HAP-1 (cell line): ENCODE data around the gene CHKA.
A peak's percentile ranks its signal among the peaks of the same experiment; 100 is the strongest.

Experiments
- DNase-seq, 2 experiments: peaks; one replicate each; pipeline ENCODE4 v3.0.0-alpha.2; 2016 to 2020; ENCODE audit warnings: low spot score in 2 of 2
- H3K27me3 ChIP-seq: fragments of 250-450 bp; sonication (Bioruptor Pico); 2 replicates; pipeline ENCODE4 v1.5.1; 2020; ENCODE audit warnings: low read depth, mild to moderate bottlenecking, moderate library complexity
- H3K36me3 ChIP-seq: fragments of 250-450 bp; sonication (Bioruptor Pico); replicated peaks from 2 replicates; pipeline ENCODE4 v1.5.1; 2020; ENCODE audit warnings: mild to moderate bottlenecking
- H3K4me1 ChIP-seq: fragments of 250-450 bp; sonication (Bioruptor Pico); 2 replicates; pipeline ENCODE4 v1.5.1; 2020; ENCODE audit warnings: mild to moderate bottlenecking
- H3K4me3 ChIP-seq: fragments of 250-450 bp; sonication (Bioruptor Pico); 2 replicates; pipeline ENCODE4 v1.5.1; 2020; ENCODE audit warnings: mild to moderate bottlenecking, moderate library complexity
- H3K9me3 ChIP-seq: fragments of 250-450 bp; sonication (Bioruptor Pico); 2 replicates; pipeline ENCODE4 v1.5.1; 2020; ENCODE audit warnings: mild to moderate bottlenecking, moderate library complexity
- in situ Hi-C: fragments of 300-500 bp; cut with MboI; formaldehyde crosslinking; loops from 3 replicates; pipeline ENCODE4 v1.14.3; 2020; ENCODE audit warnings: low sequenced_read_pairs, inconsistent platforms, mixed read lengths

CHKA gene

DNA sequence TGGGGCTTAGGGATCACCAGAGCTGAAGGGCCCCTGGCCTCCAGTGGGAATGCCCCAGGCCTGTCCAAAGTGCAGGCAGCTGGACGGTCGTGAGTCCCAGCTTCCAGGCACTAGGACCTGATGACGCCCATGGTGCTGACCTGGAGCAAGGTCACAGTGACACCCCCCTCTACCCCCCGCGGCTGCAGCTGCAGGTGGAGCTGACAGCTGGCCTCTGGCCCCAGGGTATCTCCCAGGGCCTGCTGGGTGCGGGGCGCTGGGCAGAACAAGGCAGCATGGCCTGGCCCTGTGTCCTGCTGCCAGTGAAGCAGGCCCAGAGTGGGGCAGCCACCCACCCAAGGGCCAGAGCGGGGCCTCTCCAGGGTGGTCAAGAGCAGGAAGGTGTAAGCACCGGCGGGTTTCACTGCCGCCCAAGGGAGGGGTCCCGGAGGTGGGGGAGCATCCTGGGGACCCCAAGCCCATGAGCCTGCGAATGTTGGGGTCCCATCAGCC, 82.9 kb downstream of the CHKA start:
- Histone ChIP-seq H3K27me3 (no peaks in the 10 kb centered on the region), H3K4me3 (peak overlapping the region; percentile 51), H3K9me3 (no peaks in the 10 kb centered on the region), H3K4me1 (peaks cover 19% of the 10 kb centered on the region), H3K36me3 (peaks cover 23% of the 10 kb centered on the region)
- in situ Hi-C loops, result no loop called here
- DNase-seq, result no peak

DNA sequence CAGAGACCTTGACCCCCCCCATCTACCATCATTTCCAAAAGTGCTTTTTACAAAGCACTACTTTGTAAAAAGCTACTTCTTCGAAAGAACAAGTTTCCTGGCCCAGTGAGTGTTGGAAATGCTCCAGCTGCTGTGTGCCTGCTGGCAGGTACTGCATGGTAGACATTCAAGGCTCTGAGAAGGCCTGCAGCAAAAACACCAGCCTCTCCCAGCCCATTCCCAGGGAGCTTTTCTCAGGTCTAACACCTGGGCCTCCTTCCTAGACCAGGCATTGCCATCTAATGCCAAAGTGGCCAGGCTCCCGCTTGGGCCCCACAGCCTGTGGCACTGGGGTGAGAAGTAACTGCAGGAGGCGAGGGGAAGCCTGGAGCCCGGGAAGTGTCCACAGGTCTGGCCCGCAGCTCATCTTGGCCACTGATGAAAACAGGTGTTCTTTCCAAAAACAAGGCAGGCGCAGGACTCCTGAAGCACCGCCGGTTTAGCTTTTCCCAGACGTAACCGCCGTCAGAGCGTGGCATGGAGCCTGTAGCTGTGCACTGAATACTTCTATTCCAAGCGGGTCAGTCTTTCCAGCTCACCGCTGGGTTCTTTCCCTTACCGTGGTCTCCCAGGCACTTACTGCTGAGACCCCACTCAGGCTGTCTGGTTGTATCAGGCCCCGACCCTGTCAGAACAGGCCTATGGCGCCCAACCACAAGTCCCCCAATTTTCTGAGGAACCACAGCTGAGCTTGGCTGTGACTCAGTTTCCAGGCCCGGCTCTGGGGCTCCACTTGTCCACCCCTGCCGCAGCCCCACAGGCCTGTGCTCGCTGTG, 83.6 kb downstream of the CHKA start:
- H3K4me3 ChIP-seq, result no peak overlapping the region
- H3K36me3 ChIP-seq, result peaks cover 29% of the 10 kb centered on the region
- H3K27me3 ChIP-seq, result no peaks in the 10 kb centered on the region
- H3K4me1 ChIP-seq, result peaks cover 19% of the 10 kb centered on the region
- DNase-seq, result no peak
- H3K9me3 ChIP-seq, result no peaks in the 10 kb centered on the region
- in situ Hi-C loops, result no loop called here

DNA sequence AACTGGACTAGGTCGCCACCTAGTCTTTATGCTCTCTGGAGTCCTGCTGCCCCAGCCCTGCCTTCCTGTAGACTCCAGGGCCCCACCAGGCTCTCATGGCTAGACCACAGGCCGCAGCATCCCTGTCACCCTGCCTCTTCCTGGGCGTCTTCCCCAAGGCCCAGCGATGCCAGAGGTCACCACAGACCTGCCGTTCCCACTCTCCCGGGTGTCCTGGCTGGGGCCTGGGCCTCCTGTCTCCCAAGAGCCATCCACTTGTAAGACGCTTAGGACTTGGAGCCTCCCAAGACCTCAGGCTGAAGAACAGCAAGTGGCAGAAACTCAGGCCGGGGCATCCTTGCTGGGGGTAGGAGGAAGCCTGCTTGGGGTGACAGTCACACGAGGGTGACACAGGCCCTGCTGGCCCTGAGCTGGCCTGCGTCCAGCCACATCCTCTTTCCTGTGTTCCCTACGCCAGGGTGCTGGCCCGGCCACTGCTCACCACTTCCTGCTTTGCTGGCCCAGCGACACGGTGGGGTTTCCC, 84.4 kb downstream of the CHKA start:
- DNase-seq, result no peak
- H3K9me3 ChIP-seq, result no peaks in the 10 kb centered on the region
- H3K27me3 ChIP-seq, result no peaks in the 10 kb centered on the region
- peaks cover 35% of the 10 kb centered on the region for H3K36me3 ChIP-seq
- peaks cover 19% of the 10 kb centered on the region for H3K4me1 ChIP-seq
- in situ Hi-C loops, result no loop called here
- H3K4me3 ChIP-seq, result no peak overlapping the region

DNA sequence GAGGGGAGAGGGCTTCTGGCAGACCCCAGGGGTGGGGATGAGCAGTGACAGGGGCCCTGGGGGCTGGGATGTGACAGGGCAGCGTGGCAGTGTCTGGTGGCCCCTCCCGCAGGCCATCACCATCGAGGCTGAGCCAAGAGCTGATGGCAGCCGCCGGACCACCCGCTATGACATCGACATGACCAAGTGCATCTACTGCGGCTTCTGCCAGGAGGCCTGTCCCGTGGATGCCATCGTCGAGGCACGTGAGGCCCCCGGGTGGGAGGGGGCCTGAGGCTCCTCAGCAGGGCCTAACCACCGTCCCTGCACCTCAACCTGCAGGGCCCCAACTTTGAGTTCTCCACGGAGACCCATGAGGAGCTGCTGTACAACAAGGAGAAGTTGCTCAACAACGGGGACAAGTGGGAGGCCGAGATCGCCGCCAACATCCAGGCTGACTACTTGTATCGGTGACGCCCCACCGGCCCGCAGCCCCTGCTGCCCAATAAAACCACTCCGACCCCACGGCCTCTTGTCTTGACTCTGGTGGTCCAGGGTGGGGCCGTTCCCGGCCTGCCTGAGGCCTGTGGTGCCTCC, 85.0 kb downstream of the CHKA start:
- H3K4me1 ChIP-seq, result peaks cover 23% of the 10 kb centered on the region
- no peak for DNase-seq
- no peaks in the 10 kb centered on the region for H3K27me3 ChIP-seq
- H3K9me3 ChIP-seq, result no peaks in the 10 kb centered on the region
- no peak overlapping the region for H3K4me3 ChIP-seq
- in situ Hi-C loops, result no loop called here
- H3K36me3 ChIP-seq, result peaks cover 35% of the 10 kb centered on the region

DNA sequence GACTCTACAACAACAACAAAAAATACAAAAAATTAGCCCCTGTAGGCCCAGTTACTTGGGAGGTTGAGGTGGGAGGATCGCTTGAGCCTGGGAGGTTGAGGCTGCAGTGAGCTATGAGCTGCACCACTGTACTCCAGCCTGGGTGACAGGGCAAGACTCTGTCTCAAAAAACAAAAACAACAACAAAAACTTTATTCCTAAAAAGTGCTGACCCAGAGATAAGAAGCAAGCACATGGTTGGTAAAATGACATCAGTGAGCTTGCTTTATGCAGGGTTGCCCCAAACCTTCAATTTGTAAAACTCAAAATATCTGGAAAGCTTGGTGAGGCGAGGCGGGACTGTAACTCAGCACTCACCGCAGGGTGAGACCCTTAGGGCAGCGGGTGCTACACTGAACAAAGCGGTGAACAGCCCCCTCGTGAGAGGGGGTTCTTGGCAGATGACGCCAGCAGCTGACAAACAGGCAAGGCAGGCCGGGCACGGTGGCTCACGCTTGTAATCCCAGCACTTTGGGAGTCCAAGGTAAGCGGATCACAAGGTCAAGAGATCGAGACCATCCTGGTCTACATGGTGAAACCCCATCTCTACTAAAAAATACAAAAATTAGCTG, 85.8 kb downstream of the CHKA start:
- Histone ChIP-seq H3K36me3 (peaks cover 35% of the 10 kb centered on the region), H3K4me1 (peaks cover 20% of the 10 kb centered on the region), H3K9me3 (no peaks in the 10 kb centered on the region), H3K4me3 (no peak overlapping the region), H3K27me3 (no peaks in the 10 kb centered on the region)
- in situ Hi-C loops, result no loop called here
- no peak for DNase-seq

DNA sequence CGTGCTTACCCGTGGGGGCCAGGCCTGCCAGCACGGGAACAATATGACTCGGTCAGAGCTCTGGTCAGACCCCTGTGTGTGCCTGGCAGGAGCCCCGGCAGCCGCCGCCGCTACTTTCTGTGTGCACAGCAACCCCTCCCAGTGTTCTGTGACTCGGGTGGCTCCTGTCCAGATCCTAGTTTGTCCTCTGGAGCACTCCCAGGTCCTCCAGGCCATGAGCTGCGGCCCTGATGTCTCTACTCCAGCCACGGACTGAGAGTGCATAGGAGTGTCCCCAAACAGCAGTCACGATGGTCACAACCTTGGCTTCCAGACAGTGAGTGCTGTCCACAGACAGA, 87.5 kb downstream of the CHKA start:
- Histone ChIP-seq H3K36me3 (peaks cover 35% of the 10 kb centered on the region), H3K27me3 (no peaks in the 10 kb centered on the region), H3K9me3 (peaks cover 2% of the 10 kb centered on the region; the same call in 1 of the 2 replicates), H3K4me1 (peaks cover 14% of the 10 kb centered on the region), H3K4me3 (no peak overlapping the region)
- in situ Hi-C loops, result no loop called here
- DNase-seq, result no peak

DNA sequence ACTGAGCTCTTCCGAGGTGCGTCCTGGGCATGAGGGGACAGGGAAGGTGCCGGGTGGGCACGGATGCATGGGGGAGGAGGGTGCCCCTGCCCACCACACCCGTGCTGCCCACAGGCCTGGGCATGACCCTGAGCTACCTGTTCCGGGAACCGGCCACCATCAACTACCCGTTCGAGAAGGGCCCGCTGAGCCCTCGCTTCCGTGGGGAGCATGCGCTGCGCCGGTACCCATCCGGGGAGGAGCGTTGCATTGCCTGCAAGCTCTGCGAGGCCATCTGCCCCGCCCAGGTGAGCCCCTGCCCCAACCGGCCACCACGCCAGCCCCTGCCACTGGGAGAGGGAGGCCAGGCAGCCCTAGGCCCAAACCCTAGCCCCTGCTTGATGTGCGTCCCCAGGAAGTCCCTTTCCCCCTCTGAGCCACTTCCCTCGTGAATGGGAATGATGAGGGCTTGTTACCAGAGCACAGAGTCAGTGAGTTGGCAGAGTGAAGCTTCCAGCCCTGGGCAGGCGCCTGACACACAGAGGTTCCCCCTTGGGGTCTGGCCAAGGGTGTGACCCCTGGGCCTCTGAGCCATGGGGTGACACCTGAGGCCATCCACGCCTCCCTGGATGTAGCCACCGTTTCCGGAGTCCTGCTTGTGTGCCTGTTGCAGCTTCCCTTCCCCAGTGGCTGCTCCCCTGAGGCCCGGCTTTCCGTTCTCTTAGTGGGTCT, 88.0 kb downstream of the CHKA start:
- Histone ChIP-seq H3K9me3 (peaks cover 2% of the 10 kb centered on the region; the same call in 1 of the 2 replicates), H3K4me1 (peaks cover 9% of the 10 kb centered on the region), H3K36me3 (peaks cover 35% of the 10 kb centered on the region), H3K27me3 (no peaks in the 10 kb centered on the region), H3K4me3 (no peak overlapping the region)
- in situ Hi-C loops, result no loop called here
- no peak for DNase-seq

DNA sequence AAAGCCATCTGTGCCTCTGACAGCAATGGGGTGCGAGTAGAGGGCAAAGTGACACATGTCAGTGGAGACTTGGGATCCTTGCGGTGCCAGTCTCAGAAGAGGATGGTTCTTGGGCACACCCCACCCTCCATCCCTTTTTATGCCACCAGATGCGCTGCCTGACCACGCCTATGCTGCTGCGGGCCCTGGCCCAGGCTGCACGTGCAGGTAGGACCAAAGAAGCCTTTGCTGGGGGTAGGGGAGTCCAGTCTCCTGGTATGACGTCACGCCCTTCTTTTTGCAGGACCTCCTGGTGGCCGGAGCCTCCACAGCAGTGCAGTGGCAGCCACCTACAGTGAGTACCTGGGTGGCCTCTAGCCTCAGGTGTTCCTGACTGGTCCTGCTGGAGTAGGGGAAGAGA, 89.2 kb downstream of the CHKA start:
- DNase-seq, result no peak
- peaks cover 8% of the 10 kb centered on the region for H3K4me1 ChIP-seq
- H3K4me3 ChIP-seq, result no peak overlapping the region
- peaks cover 35% of the 10 kb centered on the region for H3K36me3 ChIP-seq
- in situ Hi-C loops, result no loop called here
- H3K27me3 ChIP-seq, result no peaks in the 10 kb centered on the region
- H3K9me3 ChIP-seq, result peaks cover 2% of the 10 kb centered on the region; the same call in 1 of the 2 replicates

DNA sequence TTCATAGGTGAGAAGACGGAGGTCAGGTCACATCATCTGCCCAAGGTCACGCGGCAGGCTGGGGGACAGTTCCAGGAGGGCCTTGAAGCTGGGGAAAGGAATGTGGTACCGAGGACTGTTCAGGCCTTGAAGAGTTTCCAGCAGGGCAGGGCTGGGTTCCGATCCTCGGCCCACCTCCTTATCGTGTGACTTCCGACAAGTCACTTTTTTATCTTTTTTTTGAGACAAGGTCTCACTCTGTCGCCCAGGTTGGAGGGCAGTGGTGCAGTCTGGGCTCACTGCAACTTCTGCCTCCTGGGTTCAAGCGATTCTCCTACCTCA, 90.1 kb downstream of the CHKA start:
- Histone ChIP-seq H3K9me3 (peaks cover 2% of the 10 kb centered on the region; the same call in 1 of the 2 replicates), H3K36me3 (peaks cover 27% of the 10 kb centered on the region), H3K4me3 (peak overlapping the region; percentile 82), H3K4me1 (peaks cover 8% of the 10 kb centered on the region), H3K27me3 (no peaks in the 10 kb centered on the region)
- no peak for DNase-seq
- in situ Hi-C loops, result no loop called here

DNA sequence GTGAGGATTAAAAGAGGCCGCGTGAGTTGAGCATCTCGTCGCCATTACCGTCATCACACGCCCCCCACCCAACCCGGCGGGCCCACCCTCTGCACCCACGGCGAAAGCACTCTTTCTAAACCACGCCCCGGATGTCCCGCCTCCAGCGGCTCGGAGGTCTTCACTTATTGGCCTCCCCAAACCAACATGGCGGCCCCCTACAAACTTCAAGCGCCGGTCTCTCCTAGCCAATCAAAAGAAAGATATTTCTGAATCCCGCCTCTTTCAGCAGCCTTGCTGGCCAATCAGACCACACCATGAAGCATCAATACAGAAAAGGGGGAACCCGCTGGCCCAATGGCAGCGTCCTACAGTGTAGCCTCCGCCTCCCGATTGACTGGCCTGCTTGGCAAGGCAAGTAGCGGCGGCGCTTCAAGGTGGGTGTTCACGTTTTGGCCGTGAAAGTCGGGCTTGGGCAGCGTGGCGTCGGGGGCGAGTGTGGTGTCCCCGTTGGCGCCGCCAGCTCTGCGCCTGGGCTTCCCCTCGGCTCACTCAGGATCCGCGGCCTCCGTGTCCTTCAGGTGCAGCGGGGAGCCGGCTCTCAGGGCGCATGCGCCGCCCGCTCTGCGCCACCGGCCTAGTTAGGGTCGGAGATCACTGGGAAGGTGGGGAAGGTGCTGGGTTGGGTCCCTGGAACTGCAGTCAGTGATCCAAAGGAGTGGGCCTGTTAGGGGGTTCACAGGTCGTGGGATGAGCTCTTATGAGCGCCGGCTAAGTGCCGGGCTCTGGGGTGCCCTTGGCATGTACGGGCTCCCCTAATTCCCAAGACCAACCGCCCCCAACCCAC, 90.7 kb downstream of the CHKA start, which contains the start of gene NDUFS8:
NDUFS8 (plus strand) TSS at position 364 of the 826 bp plus-strand sequence. CDS start 1,471 bp downstream, outside the sequence.
- in situ Hi-C loops, result no loop called here
- H3K9me3 ChIP-seq, result peaks cover 2% of the 10 kb centered on the region; the same call in 1 of the 2 replicates
- no peaks in the 10 kb centered on the region for H3K27me3 ChIP-seq
- DNase-seq, result peak; percentile 99
- H3K4me3 ChIP-seq, result peak within 1 kb of the TSS; percentile 82
- peaks cover 8% of the 10 kb centered on the region for H3K4me1 ChIP-seq
- H3K36me3 ChIP-seq, result peaks cover 27% of the 10 kb centered on the region

DNA sequence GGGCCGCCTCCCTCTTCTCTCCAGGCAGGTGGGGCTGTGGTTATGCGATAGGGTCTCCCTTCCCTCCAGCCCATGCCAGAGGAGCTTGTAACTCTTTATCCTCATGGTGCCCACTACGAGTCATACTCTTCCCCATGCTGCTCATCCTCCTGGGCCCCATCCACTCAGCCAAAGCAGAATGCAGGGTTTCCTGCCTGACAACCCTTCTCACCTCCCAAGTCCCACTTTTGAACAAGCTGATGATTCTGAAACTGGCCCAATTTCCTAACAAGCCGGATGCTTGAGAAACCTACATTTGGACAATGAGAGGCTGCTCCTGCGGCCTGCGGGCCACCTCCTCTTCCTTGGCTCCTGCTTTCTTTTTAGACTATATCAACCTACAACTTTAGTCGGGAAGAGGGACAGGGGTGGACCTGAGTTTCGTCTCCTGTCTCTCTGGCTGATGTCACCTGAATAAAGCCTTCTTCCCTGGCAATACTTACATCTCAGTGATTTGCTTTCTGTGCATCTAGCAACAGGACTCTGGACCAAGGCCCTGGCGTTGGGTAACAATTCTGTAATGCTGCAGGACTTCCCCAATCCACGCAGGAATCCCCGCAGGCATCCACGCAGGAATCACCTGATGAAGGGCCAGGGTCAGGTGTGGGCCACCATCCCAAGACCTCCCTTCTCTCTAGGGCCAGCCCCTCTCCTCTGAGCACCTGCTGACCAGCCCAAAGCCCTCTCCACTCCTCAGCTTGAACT, 92.2 kb downstream of the CHKA start:
- Histone ChIP-seq H3K4me1 (peaks cover 8% of the 10 kb centered on the region), H3K4me3 (peak overlapping the region; percentile 82), H3K36me3 (peaks cover 19% of the 10 kb centered on the region), H3K27me3 (no peaks in the 10 kb centered on the region), H3K9me3 (peaks cover 5% of the 10 kb centered on the region; the same call in 1 of the 2 replicates)
- DNase-seq, result no peak
- in situ Hi-C loops, result no loop called here

DNA sequence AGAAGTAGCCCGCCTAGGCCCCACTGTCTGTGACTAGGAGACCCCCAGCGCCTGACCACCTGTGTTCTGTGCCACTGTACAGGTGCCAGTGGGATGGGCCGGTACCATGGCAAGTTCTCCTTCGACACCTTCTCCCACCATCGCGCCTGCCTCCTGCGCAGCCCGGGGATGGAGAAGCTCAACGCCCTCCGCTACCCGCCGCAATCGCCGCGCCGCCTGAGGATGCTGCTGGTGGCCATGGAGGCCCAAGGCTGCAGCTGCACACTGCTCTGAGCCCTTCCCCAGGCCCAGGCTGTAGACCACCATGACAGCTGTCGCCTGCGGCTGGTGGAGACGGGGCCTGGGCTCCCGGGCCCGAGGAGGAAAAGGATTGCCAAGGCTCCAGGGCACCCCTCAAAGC, 93.5 kb downstream of the CHKA start:
- in situ Hi-C loops, result no loop called here
- peaks cover 6% of the 10 kb centered on the region for H3K36me3 ChIP-seq
- H3K4me1 ChIP-seq, result peaks cover 8% of the 10 kb centered on the region

More for the DNA sequence above, 93.5 kb downstream of the CHKA start:
- no peak for DNase-seq
- Histone ChIP-seq H3K9me3 (peaks cover 5% of the 10 kb centered on the region; the same call in 1 of the 2 replicates), H3K27me3 (no peaks in the 10 kb centered on the region), H3K4me3 (no peak overlapping the region)
